Heart left ventricle (tissue), 13 donors: ENCODE data around the gene GAS5.

ENCODE experiments used
- CTCF ChIP-seq, 12 donors: fragments of 200-600 bp; sonication (generic) in 4 of 12; IDR thresholded peaks; one replicate each; pipeline versions ENCODE4 v1.5.0 to v1.8.0; 2018 to 2022; ENCODE audit warnings: antibody characterized with exemption in 12 of 12, mild to moderate bottlenecking in 5 of 12
- POLR2A ChIP-seq, 2 donors: fragments of 450-650 bp; IDR thresholded peaks; one replicate each; pipeline ENCODE4 v1.6.1; 2017; ENCODE audit warnings: antibody characterized with exemption in 2 of 2, mild to moderate bottlenecking in 2 of 2, moderate library complexity in 2 of 2
- donor health status: ischemic (EF 13 %, LVEDD 7.1; RV severe dilation, severe dysfunction).
- donor health status: DM: no; HTN: yes; CAD: no.
- donor health status: DM: no; HTN: no; CAD: no.
- donor health status: ischemic (EF 25% LVEDD 6.9; RV normal size, moderate dysfunction).
- donor health status: ischemic (EF 25% LVEDD 5.7; RV mildly dilated, moderate dysfunction).
- donor health status: ischemic (EF 35%, LVEDD 5.7; RV mildly dilated, moderate dysfunction).
- donor health status: nonischemic (EF 11% LVEDD 7.7; RV severe dilation, severe dysfunction).
- donor health status: DM: yes; HTN: yes; CAD: no.
- donor health status: PGD.
- donor health status: ischemic (EF 29% LVEDD 5.4; RV normal size, mild dysfunction).
- donor health status: nonischemic (EF 23%, LVEDD 6.1; RV moderate dilation, normal function).

- TF ChIP-seq POLR2A (IDR thresholded peaks at IDR 0.05) (no peak), CTCF (IDR thresholded peaks at IDR 0.05) (no peak)
Observed at GRCh38 chr1:173818459-173818858, 49.3 kb downstream of the GAS5 start.
